ENCODE data around the gene RTL9. TPM values are rescaled to one million over a fixed set of nuclear protein-coding genes. Genes with fewer than 3 reads are reported as not detected.

RTL9 gene
- total RNA-seq, 2 experiments from 2014 or later, result not detected

DNA sequence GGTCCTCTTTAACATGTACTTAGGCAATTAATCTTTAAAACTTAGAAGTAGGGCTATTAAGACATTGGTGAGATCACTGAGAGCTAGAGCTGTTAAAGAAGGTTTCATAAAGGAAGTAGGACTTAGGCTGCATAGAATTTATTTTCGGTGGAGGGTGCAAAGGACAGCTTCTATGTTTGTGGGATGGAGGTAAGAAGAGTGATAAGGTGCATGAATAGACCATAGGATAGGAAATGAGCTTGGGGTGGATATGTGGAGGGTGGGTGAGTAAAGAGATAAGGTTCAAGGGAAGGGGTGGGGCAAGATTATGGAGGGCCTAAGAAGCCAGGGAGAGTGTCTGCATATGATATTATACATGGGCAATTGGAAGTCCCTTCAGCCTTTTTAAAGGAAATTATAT lies 15.9 kb downstream of the RTL9 start:
- Mint-ChIP-seq H3K27me3 (no peaks in the 10 kb centered on the region), H3K9me3 (no peaks in the 10 kb centered on the region), H3K27ac (no peak overlapping the region), H3K4me1 (ENCODE audit: low read depth) (no peaks in the 10 kb centered on the region), H3K4me3 (no peak overlapping the region), H3K36me3 (ENCODE audit: low read depth) (no peaks in the 10 kb centered on the region)
- TF ChIP-seq, protein P1, sequence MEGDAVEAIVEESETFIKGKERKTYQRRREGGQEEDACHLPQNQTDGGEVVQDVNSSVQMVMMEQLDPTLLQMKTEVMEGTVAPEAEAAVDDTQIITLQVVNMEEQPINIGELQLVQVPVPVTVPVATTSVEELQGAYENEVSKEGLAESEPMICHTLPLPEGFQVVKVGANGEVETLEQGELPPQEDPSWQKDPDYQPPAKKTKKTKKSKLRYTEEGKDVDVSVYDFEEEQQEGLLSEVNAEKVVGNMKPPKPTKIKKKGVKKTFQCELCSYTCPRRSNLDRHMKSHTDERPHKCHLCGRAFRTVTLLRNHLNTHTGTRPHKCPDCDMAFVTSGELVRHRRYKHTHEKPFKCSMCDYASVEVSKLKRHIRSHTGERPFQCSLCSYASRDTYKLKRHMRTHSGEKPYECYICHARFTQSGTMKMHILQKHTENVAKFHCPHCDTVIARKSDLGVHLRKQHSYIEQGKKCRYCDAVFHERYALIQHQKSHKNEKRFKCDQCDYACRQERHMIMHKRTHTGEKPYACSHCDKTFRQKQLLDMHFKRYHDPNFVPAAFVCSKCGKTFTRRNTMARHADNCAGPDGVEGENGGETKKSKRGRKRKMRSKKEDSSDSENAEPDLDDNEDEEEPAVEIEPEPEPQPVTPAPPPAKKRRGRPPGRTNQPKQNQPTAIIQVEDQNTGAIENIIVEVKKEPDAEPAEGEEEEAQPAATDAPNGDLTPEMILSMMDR (IDR thresholded peaks at IDR 0.05), result no peak
- ATAC-seq (no peak), DNase-seq (no peak)
- intact Hi-C loops (cut with micrococcal nuclease), result no loop called here
- ChIA-PET POLR2A (no interaction called here), CTCF (interaction anchor here (0.6 to 1.1 kb wide), 2 partner anchors 45 to 219 kb away, joined by 3 read pairs; no protein-coding TSS in a partner anchor)

DNA sequence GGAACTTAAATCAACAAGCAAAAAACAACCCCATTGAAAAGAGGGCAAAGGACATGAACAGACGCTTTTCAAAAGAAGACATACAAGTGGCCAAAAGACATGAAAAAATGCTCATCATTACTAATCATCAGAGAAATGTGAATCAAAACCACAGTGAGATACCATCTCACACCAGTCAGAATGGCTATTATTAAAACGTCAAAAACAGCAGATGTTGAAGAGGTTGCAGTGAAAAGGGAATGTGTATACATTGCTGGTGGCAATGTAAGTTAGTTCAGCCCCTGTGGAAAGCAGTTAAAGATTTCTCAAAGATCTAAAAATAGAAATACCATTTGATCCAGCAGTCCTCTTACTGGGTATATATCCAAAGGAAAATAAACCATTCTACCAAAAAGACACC lies 22.6 kb downstream of the RTL9 start:
- ATAC-seq (no peak), DNase-seq (no peak)
- CTCF ChIA-PET, result no interaction called here
- POLR2A ChIA-PET, result no interaction called here
- intact Hi-C loops (cut with micrococcal nuclease), result no loop called here
- H3K36me3 Mint-ChIP-seq (ENCODE audit: low read depth), result no peaks in the 10 kb centered on the region
- H3K4me3 Mint-ChIP-seq, result no peak overlapping the region
- H3K4me1 Mint-ChIP-seq (ENCODE audit: low read depth), result no peaks in the 10 kb centered on the region
- no peaks in the 10 kb centered on the region for H3K9me3 Mint-ChIP-seq
- TF ChIP-seq, protein P1 (IDR thresholded peaks at IDR 0.05), result no peak
- H3K27ac Mint-ChIP-seq, result no peak overlapping the region
- H3K27me3 Mint-ChIP-seq, result no peaks in the 10 kb centered on the region

DNA sequence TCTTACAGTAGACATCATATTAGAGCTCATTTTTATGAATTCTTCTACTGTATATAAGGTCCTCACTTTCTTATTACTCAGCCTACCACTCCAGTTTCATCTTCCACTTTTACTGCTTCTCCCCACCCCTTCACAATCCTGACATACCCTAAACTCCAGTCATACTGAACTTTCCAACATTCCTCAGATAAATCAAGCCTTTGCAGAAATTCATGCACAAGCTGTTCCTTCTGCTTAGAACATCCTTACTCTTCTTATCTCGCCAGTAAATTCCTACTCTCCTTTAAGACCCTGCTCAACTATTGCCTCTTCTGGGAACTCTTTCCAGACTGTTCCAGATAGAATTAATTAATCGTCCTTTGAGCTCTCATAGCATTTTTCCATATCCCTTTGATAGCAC lies 24.8 kb downstream of the RTL9 start:
- Mint-ChIP-seq H3K27me3 (peaks cover 2% of the 10 kb centered on the region), H3K36me3 (ENCODE audit: low read depth) (no peaks in the 10 kb centered on the region), H3K27ac (no peak overlapping the region), H3K9me3 (no peaks in the 10 kb centered on the region), H3K4me1 (ENCODE audit: low read depth) (no peaks in the 10 kb centered on the region), H3K4me3 (no peak overlapping the region)
- POLR2A ChIA-PET, result no interaction called here
- CTCF ChIA-PET, result interaction anchor here (1.3 kb wide), 1 partner anchor 25 kb away, joined by 4 read pairs; no protein-coding TSS in a partner anchor
- no peak for DNase-seq
- TF ChIP-seq, protein P1 (IDR thresholded peaks at IDR 0.05), result no peak
- ATAC-seq, result no peak
- intact Hi-C loops (cut with micrococcal nuclease), result no loop called here

DNA sequence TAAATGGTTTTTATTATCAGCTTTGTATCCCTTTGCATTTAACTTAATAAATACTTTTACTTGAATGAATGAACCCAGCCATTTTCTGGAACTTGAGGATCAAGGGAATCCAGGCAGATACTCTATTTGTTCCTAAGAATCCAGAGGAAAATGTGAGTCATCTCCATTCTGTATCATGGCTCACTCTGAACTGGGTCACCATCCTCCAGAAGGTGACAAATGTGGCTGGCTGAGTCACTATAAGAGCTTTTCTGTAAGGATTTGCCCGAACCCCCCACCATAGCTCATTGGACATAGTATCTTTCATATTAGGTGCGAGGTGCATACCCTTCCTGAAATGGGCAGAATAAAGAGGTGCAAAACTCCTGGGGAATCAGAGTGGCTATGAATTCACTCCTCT lies 25.8 kb downstream of the RTL9 start:
- Mint-ChIP-seq H3K27me3 (peaks cover 2% of the 10 kb centered on the region), H3K4me1 (ENCODE audit: low read depth) (no peaks in the 10 kb centered on the region), H3K9me3 (no peaks in the 10 kb centered on the region), H3K4me3 (no peak overlapping the region), H3K27ac (no peak overlapping the region), H3K36me3 (ENCODE audit: low read depth) (no peaks in the 10 kb centered on the region)
- no peak for DNase-seq
- ChIA-PET CTCF (interaction anchor here (1.2 kb wide), 1 partner anchor 217 kb away, joined by 3 read pairs; no protein-coding TSS in a partner anchor), POLR2A (no interaction called here)
- intact Hi-C loops (cut with micrococcal nuclease), result no loop called here
- ATAC-seq, result no peak
- TF ChIP-seq, protein P1 (IDR thresholded peaks at IDR 0.05), result no peak

DNA sequence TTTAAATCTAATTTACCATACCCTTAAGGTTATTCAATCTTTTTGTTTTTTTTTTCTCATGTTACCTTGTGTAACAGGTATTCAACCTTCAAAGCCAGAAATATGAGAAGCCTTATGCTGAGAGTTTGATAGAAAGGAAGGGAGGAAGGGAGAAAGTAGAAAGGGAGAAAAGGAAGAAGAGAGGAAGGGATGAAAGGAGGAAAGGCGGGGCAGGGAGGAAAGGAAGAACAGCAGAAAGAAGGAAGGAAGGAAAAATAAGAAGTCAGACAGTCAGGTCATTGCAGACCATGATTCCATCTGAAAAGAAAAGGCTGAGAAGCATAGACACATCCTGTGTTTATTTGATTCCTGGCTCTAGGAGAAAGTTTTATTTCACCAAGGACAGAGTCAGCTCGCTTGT lies 30.9 kb downstream of the RTL9 start:
- POLR2A ChIA-PET, result no interaction called here

More for the DNA sequence above, 30.9 kb downstream of the RTL9 start:
- intact Hi-C loops (cut with micrococcal nuclease), result no loop called here
- ATAC-seq (no peak), DNase-seq (no peak)
- TF ChIP-seq, protein P1 (IDR thresholded peaks at IDR 0.05), result no peak
- CTCF ChIA-PET, result no interaction called here
- Mint-ChIP-seq H3K4me1 (ENCODE audit: low read depth) (no peaks in the 10 kb centered on the region), H3K27me3 (peaks cover 2% of the 10 kb centered on the region), H3K4me3 (no peak overlapping the region), H3K36me3 (ENCODE audit: low read depth) (no peaks in the 10 kb centered on the region), H3K27ac (no peak overlapping the region), H3K9me3 (no peaks in the 10 kb centered on the region)

Measured in activated CD8-positive, alpha-beta T cell treated with anti-CD3 and anti-CD28 coated beads for 36 hours (primary cell).